Measurements from ENCODE around the gene PPP6R2. TPM values are rescaled to one million over a fixed set of nuclear protein-coding genes. Genes with fewer than 3 reads are reported as not detected.

PPP6R2 gene
- total and polyA plus RNA-seq, 9 of the 15 experiments (the other 6 are each of a cell fraction or from before 2014, with no cell fraction given), result 0.32 to 39.8 (median 21.4) TPM

- TF ChIP-seq ZNF239 (CRISPR knock-in tag; IDR thresholded peaks at IDR 0.05) (no peak), NR4A1 (CRISPR knock-in tag; IDR thresholded peaks at IDR 0.05) (no peak), NR4A1 (tag; IDR thresholded peaks at IDR 0.05) (no peak), SAFB (IDR thresholded peaks at IDR 0.05; ENCODE audit: borderline replicate concordance, low read depth, low read length) (no peak), HOXB6 (CRISPR knock-in tag; IDR thresholded peaks at IDR 0.05; ENCODE audit: borderline replicate concordance) (no peak), NFATC3 (IDR thresholded peaks at IDR 0.05) (no peak)
- TF ChIP-seq, protein P1, sequence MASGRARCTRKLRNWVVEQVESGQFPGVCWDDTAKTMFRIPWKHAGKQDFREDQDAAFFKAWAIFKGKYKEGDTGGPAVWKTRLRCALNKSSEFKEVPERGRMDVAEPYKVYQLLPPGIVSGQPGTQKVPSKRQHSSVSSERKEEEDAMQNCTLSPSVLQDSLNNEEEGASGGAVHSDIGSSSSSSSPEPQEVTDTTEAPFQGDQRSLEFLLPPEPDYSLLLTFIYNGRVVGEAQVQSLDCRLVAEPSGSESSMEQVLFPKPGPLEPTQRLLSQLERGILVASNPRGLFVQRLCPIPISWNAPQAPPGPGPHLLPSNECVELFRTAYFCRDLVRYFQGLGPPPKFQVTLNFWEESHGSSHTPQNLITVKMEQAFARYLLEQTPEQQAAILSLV (tag; IDR thresholded peaks at IDR 0.05), result no peak
- TF ChIP-seq, protein P2, sequence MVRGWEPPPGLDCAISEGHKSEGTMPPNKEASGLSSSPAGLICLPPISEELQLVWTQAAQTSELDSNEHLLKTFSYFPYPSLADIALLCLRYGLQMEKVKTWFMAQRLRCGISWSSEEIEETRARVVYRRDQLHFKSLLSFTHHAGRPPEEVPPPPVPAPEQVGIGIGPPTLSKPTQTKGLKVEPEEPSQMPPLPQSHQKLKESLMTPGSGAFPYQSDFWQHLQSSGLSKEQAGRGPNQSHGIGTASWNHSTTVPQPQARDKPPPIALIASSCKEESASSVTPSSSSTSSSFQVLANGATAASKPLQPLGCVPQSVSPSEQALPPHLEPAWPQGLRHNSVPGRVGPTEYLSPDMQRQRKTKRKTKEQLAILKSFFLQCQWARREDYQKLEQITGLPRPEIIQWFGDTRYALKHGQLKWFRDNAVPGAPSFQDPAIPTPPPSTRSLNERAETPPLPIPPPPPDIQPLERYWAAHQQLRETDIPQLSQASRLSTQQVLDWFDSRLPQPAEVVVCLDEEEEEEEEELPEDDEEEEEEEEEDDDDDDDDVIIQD (CRISPR knock-in tag; IDR thresholded peaks at IDR 0.05), result no peak
- TF ChIP-seq, protein P3, sequence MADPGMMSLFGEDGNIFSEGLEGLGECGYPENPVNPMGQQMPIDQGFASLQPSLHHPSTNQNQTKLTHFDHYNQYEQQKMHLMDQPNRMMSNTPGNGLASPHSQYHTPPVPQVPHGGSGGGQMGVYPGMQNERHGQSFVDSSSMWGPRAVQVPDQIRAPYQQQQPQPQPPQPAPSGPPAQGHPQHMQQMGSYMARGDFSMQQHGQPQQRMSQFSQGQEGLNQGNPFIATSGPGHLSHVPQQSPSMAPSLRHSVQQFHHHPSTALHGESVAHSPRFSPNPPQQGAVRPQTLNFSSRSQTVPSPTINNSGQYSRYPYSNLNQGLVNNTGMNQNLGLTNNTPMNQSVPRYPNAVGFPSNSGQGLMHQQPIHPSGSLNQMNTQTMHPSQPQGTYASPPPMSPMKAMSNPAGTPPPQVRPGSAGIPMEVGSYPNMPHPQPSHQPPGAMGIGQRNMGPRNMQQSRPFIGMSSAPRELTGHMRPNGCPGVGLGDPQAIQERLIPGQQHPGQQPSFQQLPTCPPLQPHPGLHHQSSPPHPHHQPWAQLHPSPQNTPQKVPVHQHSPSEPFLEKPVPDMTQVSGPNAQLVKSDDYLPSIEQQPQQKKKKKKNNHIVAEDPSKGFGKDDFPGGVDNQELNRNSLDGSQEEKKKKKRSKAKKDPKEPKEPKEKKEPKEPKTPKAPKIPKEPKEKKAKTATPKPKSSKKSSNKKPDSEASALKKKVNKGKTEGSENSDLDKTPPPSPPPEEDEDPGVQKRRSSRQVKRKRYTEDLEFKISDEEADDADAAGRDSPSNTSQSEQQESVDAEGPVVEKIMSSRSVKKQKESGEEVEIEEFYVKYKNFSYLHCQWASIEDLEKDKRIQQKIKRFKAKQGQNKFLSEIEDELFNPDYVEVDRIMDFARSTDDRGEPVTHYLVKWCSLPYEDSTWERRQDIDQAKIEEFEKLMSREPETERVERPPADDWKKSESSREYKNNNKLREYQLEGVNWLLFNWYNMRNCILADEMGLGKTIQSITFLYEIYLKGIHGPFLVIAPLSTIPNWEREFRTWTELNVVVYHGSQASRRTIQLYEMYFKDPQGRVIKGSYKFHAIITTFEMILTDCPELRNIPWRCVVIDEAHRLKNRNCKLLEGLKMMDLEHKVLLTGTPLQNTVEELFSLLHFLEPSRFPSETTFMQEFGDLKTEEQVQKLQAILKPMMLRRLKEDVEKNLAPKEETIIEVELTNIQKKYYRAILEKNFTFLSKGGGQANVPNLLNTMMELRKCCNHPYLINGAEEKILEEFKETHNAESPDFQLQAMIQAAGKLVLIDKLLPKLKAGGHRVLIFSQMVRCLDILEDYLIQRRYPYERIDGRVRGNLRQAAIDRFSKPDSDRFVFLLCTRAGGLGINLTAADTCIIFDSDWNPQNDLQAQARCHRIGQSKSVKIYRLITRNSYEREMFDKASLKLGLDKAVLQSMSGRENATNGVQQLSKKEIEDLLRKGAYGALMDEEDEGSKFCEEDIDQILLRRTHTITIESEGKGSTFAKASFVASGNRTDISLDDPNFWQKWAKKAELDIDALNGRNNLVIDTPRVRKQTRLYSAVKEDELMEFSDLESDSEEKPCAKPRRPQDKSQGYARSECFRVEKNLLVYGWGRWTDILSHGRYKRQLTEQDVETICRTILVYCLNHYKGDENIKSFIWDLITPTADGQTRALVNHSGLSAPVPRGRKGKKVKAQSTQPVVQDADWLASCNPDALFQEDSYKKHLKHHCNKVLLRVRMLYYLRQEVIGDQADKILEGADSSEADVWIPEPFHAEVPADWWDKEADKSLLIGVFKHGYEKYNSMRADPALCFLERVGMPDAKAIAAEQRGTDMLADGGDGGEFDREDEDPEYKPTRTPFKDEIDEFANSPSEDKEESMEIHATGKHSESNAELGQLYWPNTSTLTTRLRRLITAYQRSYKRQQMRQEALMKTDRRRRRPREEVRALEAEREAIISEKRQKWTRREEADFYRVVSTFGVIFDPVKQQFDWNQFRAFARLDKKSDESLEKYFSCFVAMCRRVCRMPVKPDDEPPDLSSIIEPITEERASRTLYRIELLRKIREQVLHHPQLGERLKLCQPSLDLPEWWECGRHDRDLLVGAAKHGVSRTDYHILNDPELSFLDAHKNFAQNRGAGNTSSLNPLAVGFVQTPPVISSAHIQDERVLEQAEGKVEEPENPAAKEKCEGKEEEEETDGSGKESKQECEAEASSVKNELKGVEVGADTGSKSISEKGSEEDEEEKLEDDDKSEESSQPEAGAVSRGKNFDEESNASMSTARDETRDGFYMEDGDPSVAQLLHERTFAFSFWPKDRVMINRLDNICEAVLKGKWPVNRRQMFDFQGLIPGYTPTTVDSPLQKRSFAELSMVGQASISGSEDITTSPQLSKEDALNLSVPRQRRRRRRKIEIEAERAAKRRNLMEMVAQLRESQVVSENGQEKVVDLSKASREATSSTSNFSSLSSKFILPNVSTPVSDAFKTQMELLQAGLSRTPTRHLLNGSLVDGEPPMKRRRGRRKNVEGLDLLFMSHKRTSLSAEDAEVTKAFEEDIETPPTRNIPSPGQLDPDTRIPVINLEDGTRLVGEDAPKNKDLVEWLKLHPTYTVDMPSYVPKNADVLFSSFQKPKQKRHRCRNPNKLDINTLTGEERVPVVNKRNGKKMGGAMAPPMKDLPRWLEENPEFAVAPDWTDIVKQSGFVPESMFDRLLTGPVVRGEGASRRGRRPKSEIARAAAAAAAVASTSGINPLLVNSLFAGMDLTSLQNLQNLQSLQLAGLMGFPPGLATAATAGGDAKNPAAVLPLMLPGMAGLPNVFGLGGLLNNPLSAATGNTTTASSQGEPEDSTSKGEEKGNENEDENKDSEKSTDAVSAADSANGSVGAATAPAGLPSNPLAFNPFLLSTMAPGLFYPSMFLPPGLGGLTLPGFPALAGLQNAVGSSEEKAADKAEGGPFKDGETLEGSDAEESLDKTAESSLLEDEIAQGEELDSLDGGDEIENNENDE (IDR thresholded peaks at IDR 0.05; ENCODE audit: low read depth, low read length), result no peak
Observed at GRCh38 chr22:50419116-50419515, 76.0 kb downstream of the PPP6R2 start (continued).
